KMS-11 (cell line): ENCODE results near the gene GDI1.

Experiments used
- H2AFZ ChIP-seq: fragments of 200-600 bp; sonication (generic); 2 replicates; pipeline ENCODE4 v1.6.1; 2016; ENCODE audit warnings: antibody characterized with exemption, mixed run types, low read depth
- H3K27ac ChIP-seq: fragments of 200-600 bp; sonication (generic); 2 replicates; pipeline ENCODE4 v1.6.1; 2016; ENCODE audit warnings: mild to moderate bottlenecking, mixed run types
- H3K27me3 ChIP-seq: fragments of 200-600 bp; sonication (generic); 2 replicates; pipeline ENCODE4 v1.6.1; 2017; ENCODE audit warnings: mild to moderate bottlenecking, low read depth, mixed run types, moderate library complexity; ENCODE audit not compliant: insufficient read depth
- H3K36me3 ChIP-seq: fragments of 200-600 bp; sonication (generic); 2 replicates; pipeline ENCODE4 v1.6.1; 2017; ENCODE audit warnings: mild to moderate bottlenecking, mixed run types; ENCODE audit not compliant: insufficient read depth
- H3K4me1 ChIP-seq: fragments of 200-600 bp; sonication (generic); 2 replicates; pipeline ENCODE4 v1.6.1; 2016; ENCODE audit warnings: mild to moderate bottlenecking, low read depth, mixed run types; ENCODE audit not compliant: poor library complexity, severe bottlenecking
- H3K4me2 ChIP-seq: fragments of 200-600 bp; sonication (generic); 2 replicates; pipeline ENCODE4 v1.7.0; 2016; ENCODE audit warnings: mild to moderate bottlenecking, mixed run types
- H3K4me3 ChIP-seq: fragments of 200-600 bp; sonication (generic); IDR thresholded peaks from 2 replicates; pipeline ENCODE4 v1.6.1; 2017; ENCODE audit warnings: low read depth, low read length, mixed read lengths; ENCODE audit not compliant: insufficient read depth
- H3K79me2 ChIP-seq: fragments of 200-600 bp; sonication (generic); 2 replicates; pipeline ENCODE4 v1.6.1; 2016; ENCODE audit warnings: low read depth, mixed run types; ENCODE audit not compliant: insufficient read depth
- H3K9ac ChIP-seq: fragments of 200-600 bp; sonication (generic); 2 replicates; pipeline ENCODE4 v1.6.1; 2016; ENCODE audit warnings: mild to moderate bottlenecking, mixed run types
- H4K20me1 ChIP-seq: fragments of 200-600 bp; sonication (generic); 2 replicates; pipeline ENCODE4 v1.6.1; 2016; ENCODE audit warnings: mild to moderate bottlenecking, mixed run types; ENCODE audit not compliant: insufficient read depth
- TF ChIP-seq, protein P1 (sequence below): fragments of 200-600 bp; sonication (generic); conservative IDR thresholded peaks from 2 replicates; pipeline ENCODE4 v1.6.1; 2017; ENCODE audit warnings: low read depth, mild to moderate bottlenecking, antibody characterized with exemption, low read length, moderate library complexity, mixed read lengths

GDI1 gene

DNA sequence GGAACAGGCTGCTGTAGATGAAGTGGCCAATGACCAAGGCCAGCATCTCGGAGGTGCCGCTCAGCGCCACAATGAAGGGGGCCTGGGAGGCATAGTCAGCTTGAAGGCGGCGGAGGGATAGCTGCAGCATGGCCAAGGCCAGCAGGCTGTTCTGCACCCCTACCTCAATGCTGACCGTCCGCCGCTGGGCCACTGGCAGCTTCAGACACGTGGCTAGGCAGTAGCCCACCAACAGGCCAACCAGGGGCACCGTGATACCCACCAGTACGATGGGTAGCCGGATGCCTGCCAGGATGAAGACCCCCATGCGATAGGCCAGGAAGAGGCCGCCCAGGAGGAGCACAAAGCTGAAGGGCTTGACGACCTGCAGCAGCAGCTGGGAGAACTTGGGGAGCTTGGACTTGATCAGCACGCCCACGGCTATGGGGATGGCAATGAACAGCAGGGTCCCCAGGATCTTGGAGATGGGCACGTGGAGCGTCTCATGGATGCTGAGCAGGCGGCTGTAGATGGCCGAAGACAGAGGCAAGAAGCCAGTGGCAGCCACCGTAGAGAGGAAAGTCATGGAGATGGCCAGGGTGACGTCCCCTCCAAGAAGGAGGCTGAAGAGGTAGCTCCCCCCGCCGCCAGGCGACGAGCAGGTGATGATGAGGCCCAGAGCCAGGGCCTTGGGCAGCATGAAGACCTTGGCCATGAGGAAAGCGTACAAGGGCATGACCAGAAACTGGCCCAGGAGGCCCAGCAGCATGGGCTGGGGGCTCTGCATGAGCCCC is 50.8 kb downstream of the GDI1 start:
- H3K4me1 ChIP-seq: no peaks in the 10 kb centered on the region
- H2AFZ ChIP-seq: no peak overlapping the region
- no peaks in the 10 kb centered on the region for H4K20me1 ChIP-seq
- H3K27me3 ChIP-seq: no peaks in the 10 kb centered on the region
- no peak overlapping the region for H3K9ac ChIP-seq
- no peak overlapping the region for H3K4me3 ChIP-seq
- H3K36me3 ChIP-seq: no peaks in the 10 kb centered on the region
- TF ChIP-seq, protein P1, sequence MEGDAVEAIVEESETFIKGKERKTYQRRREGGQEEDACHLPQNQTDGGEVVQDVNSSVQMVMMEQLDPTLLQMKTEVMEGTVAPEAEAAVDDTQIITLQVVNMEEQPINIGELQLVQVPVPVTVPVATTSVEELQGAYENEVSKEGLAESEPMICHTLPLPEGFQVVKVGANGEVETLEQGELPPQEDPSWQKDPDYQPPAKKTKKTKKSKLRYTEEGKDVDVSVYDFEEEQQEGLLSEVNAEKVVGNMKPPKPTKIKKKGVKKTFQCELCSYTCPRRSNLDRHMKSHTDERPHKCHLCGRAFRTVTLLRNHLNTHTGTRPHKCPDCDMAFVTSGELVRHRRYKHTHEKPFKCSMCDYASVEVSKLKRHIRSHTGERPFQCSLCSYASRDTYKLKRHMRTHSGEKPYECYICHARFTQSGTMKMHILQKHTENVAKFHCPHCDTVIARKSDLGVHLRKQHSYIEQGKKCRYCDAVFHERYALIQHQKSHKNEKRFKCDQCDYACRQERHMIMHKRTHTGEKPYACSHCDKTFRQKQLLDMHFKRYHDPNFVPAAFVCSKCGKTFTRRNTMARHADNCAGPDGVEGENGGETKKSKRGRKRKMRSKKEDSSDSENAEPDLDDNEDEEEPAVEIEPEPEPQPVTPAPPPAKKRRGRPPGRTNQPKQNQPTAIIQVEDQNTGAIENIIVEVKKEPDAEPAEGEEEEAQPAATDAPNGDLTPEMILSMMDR: no peak
- H3K4me2 ChIP-seq: no peak overlapping the region
- peaks cover 13% of the 10 kb centered on the region; the same call in 1 of the 2 replicates for H3K79me2 ChIP-seq
- H3K27ac ChIP-seq: no peak overlapping the region

DNA sequence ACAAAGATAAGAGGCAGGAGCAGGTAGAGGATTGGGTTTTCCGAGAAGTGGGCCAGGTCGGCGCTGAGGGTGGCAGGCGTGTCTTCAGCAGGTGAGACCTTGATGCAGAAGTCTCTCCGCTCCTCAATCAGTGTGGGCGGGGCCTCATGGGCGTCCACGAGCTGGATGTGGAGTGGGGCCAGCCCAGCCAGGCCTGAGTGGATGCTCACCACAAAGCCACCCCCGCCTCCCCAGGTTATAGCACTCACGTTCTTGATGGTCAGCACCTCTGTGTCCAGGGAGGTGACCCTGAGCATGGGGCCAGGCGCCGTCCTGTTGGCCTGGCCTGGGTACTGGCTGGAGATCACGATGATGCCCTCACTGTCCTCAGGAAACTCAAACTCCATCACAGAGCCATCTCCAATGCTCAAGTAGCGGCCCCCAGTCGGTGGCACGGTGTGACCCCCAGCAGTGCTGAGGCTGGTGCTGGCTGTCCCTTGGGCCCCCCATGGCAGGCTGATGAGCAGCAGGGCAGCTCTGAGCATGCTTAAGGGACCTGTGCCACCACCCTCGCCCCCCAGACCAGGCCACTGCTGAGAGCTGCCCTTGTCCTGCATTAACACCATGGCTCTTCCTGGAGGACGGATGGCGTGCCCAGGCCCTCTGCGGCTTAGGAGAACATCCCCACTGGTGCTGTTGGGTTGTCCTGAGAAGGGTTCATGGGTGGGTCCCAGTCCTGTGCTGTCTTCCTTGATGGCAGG is 51.6 kb downstream of the GDI1 start:
- Histone ChIP-seq H3K9ac (no peak overlapping the region), H3K27ac (no peak overlapping the region), H2AFZ (no peak overlapping the region), H3K4me1 (no peaks in the 10 kb centered on the region), H3K79me2 (peaks cover 13% of the 10 kb centered on the region; the same call in 1 of the 2 replicates), H3K4me3 (no peak overlapping the region), H3K36me3 (no peaks in the 10 kb centered on the region), H4K20me1 (no peaks in the 10 kb centered on the region), H3K27me3 (no peaks in the 10 kb centered on the region), H3K4me2 (no peak overlapping the region)
- TF ChIP-seq, protein P1: no peak

DNA sequence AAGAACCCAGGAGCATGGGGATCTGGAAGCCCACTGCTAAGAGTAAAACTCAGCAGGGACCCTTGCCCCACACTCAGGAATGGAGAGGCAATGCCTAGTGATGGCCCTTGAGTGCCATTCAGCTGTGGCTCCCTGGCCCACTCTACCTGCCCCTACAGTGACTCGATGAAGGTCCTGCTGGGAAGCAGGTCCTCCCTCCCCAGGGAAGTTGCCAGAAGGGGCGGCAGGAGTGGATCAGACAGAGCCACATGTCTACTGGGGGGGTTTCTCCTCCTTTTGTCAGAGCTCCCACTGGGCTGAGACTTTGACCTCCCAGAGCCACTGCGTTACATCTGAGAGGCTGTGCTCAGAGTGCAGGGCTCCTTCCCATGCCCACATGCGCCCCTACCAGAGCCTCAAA is 52.2 kb downstream of the GDI1 start:
- Histone ChIP-seq H4K20me1 (no peaks in the 10 kb centered on the region), H2AFZ (no peak overlapping the region), H3K36me3 (no peaks in the 10 kb centered on the region), H3K27ac (no peak overlapping the region), H3K9ac (no peak overlapping the region), H3K27me3 (no peaks in the 10 kb centered on the region), H3K4me3 (no peak overlapping the region), H3K4me2 (peak overlapping the region; percentile 39; the same call in 1 of the 2 replicates), H3K79me2 (peaks cover 13% of the 10 kb centered on the region; the same call in 1 of the 2 replicates), H3K4me1 (no peaks in the 10 kb centered on the region)
- TF ChIP-seq, protein P1: no peak

DNA sequence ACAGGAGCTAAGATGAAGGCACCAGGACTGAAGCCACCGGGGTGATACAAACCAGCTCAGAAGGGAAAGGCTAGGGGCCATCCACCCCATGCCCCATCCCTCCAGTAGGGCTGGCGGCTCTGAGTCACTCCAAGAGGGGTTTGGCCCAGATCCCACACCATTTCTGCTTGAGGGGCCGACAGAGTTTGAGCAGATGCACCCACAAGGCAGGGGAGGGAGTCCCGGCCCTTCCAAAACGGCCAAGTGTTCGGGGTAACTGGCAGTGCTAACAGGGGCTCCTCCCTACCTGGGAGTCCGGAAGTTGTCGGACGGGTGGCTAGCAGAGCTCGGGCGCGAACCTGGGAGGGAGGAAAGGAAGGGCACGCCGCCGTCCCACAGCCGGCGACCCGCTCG is 53.1 kb downstream of the GDI1 start:
- H4K20me1 ChIP-seq: no peaks in the 10 kb centered on the region
- no peaks in the 10 kb centered on the region for H3K36me3 ChIP-seq
- H3K4me1 ChIP-seq: no peaks in the 10 kb centered on the region
- no peaks in the 10 kb centered on the region for H3K27me3 ChIP-seq
- peak overlapping the region; percentile 39 for H3K4me2 ChIP-seq
- no peak overlapping the region for H3K4me3 ChIP-seq
- H3K27ac ChIP-seq: peak overlapping the region; percentile 30; the same call in 1 of the 2 replicates
- TF ChIP-seq, protein P1: no peak
- H2AFZ ChIP-seq: no peak overlapping the region
- H3K79me2 ChIP-seq: peaks cover 12% of the 10 kb centered on the region; the same call in 1 of the 2 replicates
- peak overlapping the region; percentile 49; the same call in 1 of the 2 replicates for H3K9ac ChIP-seq
